Ammon's horn (tissue), 1 donor: ENCODE results near the gene ZC3H11A.
"Not testable (repeated sequence)": the region's sequence is repeated elsewhere in the genome, so short reads cannot be mapped to it uniquely, and the experiment has no call there.

Experiments used
- DNase-seq: peaks from one replicate; pipeline ENCODE4 v3.0.0-alpha.2; 2016; ENCODE audit warnings: low spot score

ZC3H11A gene

DNA sequence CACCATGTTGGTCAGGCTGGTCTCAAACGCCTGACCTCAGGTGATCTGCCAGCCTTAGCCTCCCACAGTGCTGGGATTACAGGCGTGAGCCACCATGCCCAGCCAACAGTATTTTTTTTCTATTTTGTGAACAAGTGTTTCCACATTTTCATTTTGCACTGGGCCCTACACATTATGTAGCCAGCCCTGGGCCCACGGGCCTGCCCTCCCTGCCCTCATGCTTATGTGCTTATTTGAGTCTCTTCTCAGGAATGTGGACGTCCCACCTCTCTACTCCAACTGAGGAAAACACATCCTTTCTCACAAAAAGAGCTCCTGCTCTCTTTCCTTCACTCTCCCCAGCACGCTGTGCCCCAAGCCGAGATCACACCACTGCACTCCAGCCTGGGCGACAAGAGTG is 13.5 kb upstream of the ZC3H11A start:
- no peak for DNase-seq

DNA sequence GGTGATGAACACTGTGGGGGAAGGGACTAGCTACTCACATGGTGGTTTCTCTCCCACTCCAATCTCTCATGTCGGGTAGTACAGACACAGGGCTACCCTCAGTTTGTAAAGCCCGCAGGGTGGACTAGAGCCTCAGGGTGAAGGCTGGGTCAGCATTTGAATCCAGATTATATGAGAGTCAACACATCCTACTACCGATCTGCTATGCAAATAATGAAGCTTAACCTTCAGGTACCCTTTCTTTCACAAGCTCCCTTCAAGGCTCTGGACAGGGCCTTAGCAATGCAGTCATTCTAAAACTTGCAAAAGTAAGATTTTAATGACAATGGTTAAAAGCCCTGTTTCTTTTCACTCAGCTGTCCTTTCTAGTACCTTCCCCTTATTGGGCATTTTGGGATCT is 5.5 kb upstream of the ZC3H11A start:
- no peak for DNase-seq

DNA sequence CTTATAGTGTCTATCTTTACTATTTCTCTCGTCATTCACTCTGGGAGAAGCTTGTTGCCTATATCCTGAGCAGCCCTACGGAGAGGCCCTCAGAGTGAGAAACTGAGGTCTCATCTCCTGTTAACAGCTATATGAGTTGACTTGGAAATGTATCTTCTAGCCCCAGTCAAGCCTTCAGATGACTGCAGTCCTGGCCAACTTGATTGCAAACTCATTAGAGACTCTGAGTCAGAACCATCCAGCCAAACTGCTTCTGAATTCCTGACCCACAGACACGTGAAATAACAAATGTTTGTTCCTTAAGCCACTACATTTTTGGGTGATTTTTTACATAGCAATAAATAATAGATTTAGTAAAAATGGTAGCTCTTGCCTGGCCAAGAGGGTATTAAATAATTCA is 3.9 kb upstream of the ZC3H11A start:
- DNase-seq = no peak

DNA sequence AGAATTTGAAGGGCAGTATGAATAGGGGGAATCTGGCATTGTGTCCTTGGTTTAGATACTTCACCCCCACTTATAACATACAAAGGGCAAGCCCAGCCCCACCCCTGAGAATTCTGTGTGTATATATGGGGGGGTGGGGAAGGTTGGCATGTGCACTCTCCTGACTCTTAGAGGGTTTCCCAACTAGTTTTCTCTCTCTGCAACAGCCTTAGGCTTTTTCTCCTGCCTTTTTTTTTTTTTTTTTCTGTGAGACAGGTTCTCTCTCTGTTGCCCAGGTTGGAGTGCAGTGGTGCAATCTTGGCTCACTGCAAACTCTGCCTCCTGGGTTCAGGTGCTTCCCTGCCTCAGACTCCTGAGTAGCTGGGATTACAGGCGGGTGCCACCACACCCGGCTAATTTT is 2.9 kb upstream of the ZC3H11A start:
- DNase-seq = no peak

DNA sequence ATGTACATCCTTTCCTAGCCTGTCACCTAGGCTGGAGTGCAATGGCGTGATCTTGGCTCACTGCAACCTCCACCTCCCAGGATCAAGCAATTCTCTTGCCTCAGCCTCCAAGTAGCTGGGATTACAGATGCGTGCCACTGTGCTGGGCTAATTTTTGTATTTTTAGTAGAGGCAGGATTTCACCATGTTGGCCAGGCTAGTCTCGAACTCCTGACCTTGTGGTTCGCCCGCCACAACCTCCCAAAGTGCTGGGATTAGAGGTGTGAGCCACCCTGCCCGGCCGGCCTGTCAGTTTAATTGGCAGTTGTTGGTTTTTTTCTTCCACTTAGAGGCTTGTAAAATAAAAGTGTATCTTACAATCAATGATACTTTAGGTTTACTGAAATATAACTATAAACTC is 1.9 kb upstream of the ZC3H11A start:
- not testable (repeated sequence) for DNase-seq

DNA sequence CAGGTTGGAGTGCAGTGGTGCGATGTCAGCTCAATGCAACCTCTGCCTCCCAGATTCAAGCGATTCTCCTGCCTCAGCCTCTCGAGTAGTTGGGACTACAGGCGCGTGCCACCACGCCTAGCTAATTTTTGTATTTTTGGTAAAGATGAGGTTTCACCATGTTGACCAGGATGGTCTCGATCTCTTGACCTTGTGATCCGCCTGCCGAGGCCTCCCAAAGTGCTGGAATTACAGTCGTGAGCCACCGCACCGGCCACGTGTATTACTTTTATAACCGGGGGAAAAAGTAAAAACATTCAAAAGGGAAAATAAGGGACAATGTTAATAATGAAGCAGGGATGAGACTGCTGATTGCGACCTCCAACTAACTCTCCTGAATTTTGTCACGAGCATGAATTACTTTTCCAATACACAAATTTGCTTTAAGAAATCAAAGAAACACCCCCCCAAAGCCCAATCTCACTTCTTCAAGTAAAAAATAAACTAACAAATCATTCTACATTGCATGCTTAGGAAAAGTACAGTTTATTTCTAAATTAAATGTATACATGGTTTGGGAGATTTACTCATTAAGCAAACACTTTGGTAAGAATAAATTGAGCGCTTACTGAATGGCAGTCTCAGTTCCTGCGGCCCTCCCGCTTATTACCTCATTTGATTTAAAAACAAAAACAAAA is 521 bp upstream of the ZC3H11A start:
- no peak for DNase-seq

DNA sequence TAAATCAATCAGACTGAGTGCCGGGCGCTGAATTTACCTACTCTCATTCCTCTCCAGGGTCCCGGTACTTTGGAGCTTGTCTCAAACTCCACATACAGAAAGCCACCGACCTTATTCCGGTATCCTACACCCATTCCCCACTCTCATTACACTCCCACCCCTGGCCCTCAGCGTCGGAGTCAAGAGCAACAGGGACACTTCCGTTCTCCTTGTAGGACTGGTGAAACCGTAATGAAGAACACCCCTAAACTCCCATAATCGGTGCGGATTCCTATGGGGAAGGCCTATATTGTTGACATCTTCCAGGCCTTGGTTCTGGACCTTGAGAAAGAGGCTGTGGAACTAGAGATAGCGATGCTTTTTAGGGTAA is 798 bp downstream of the ZC3H11A start:
- no peak for DNase-seq

DNA sequence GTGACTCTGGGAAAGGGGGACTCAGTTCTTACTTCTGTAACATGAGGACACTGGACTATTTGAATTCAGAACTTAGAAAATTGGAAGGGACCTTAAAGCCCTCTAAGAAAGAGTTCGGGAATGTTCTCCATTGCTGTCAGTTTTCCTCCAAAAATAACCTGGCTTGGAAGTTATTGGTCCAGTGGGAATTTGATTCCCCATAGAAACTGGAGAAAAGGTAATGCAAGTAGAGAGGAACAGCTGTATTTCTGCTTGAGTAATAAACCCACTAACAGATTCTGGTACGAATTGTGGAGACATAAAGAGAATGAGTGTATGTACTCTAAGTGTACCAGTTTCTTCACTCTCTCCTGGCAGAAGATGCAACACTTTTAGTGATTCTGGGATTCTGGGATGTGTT is 1.8 kb downstream of the ZC3H11A start:
- DNase-seq = no peak

DNA sequence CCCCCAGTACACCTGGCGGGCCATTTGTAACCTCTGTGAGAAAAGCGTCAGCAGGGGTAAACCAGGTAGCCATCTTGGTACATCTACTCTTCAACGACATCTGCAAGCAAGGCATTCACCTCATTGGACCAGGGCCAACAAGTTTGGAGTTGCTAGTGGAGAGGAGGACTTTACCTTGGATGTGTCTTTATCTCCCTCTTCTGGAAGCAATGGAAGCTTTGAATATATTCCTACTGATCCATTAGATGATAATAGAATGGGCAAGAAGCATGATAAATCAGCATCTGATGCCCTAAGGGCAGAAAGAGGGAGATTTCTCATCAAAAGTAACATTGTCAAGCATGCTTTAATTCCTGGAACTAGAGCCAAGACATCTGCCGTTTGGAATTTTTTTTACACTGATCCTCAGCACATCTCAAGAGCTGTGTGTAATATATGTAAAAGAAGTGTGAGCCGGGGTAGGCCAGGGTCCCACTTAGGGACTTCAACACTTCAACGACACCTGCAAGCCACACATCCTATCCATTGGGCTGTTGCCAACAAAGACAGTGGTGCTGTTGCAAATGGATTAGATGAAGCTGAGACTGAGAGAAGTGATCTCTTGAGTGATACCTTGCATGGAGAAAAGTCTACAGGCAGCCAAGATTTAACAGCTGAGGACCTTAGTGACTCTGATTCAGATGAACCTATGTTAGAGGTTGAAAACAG is 2.7 kb downstream of the ZC3H11A start:
- DNase-seq = no peak

DNA sequence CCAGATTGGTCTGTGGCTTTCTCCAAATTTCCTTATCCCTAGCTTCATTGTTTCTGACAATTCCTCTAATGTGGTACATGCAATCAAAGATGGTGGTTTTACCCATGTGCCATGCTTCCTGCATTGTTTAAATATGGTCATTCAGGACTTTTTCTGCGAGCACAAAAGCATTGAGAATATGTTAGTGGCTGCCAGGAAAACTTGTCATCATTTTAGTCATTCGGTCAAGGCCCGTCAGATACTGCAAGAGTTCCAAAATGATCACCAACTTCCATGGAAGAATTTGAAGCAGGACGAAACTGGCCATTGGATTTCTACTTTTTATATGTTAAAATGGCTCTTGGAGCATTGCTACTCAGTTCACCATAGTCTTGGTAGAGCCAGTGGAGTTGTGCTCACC is 3.7 kb downstream of the ZC3H11A start:
- DNase-seq = no peak

DNA sequence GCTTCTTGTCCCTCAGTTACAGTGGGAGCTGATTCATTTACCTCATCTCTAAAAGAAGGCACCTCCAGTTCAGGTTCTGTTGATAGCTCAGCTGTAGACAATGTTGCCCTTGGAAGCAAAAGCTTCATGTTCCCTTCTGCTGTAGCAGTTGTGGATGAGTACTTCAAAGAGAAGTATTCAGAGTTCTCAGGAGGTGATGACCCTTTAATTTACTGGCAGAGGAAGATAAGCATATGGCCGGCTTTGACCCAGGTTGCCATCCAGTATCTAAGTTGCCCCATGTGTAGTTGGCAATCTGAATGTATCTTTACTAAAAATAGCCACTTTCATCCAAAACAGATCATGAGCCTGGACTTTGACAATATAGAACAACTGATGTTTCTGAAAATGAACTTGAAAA is 4.5 kb downstream of the ZC3H11A start:
- DNase-seq = no peak

DNA sequence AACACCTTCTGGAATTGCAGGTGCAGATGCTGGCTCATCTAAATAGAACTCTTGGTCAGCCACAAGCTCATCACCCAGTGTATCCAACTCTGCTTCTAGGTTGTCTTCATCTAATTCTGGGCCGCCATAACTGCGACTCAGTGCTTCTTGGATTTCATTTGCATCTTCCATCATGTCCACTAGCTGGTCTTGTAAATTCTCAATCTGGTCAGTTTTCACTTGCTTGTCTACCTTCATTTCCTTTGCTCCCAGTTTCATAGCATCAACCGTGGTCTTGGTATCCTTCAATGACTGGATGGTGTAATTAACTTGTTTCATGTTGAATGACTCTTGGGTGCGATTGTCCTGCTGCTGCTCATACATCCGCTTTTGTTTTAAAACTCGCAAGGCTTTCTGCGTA is 10.3 kb downstream of the ZC3H11A start:
- no peak for DNase-seq

DNA sequence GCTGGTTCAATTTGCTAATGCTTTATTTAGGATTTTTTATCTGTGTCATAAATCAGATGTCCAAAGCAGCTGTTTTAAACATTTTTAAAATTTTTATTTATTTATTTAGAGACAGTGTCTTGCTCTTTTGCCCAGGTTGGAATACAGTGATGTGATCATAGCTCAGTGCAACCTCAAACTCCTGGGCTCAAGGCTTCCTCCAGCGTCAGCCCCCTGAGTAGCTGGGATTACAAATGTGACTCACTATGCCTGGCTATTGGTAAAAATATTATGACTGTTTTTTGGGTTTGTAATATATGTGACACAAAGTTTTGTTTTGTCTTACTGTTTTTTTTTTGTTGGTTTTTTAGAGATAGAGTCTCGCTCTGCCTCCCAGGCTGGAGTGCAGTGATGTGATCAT is 11.8 kb downstream of the ZC3H11A start:
- no peak for DNase-seq

DNA sequence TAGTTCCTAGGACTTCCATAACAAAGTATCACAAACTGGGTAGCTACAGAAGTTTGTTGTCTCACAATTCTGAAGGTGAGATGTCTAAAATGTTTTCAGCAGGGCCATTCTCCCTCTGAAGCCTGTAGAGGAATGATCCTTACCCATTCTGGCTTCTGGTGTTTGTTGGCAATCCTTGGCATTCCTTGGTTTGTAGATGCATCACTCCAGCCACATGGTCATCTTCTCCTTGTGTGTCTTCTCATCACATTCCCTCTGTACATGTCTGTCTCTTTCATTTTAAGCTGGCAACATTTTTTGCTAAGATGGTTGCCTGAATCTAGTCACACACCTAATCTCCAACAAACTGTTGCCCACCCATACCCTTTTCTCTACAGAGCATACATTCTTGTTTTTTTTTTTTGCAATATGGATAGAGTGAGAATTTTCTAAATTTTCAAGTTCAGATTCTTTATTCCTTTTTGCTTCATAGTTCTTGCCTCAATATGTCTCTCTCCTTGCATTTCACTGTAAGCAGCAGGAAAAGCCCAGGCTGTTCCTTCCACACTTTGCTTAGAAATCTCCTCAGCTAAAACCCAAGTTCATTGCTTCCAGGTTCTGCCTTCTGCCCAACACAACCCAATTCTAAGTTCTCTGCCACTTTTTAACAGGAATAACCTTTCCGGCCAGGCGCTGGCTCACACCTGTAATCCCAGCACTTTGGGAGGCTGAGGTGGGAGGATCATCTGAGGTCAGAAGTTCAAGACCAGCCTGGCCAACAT is 18.3 kb downstream of the ZC3H11A start:
- no peak for DNase-seq

DNA sequence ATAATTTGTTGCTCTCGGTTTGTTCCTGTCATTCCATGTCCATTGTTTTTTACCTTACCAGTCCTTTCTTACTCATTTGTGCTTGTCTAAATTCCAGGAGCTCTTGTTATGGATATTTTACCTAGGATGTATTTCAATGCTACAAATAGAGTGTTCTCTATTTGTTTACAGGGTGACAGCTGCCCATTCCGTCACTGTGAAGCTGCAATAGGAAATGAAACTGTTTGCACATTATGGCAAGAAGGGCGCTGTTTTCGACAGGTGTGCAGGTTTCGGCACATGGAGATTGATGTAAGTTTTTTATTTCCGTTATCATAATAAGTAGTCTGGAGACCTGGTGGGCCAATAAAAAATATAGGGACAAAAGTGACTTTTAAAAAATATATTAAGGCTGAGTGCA is 23.0 kb downstream of the ZC3H11A start:
- no peak for DNase-seq

DNA sequence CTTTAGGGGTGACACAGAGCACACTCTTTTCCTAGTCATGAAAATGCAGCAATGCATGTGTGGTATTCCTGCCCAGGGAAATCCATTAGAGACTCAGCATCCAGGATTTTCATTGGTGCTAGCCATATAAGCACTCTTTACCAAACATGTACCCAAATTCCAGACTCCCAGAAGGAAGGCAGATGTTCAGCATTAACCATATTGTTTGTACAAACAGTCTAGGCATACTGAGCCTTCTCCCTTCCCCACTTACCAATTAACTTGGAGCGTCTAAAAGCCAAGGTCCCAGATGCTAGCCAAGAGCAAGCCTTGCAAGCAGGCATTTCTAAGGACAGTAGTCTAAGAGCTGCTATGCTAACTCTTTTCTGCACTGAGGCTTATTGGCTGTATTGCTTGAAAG is 27.9 kb downstream of the ZC3H11A start:
- no peak for DNase-seq

DNA sequence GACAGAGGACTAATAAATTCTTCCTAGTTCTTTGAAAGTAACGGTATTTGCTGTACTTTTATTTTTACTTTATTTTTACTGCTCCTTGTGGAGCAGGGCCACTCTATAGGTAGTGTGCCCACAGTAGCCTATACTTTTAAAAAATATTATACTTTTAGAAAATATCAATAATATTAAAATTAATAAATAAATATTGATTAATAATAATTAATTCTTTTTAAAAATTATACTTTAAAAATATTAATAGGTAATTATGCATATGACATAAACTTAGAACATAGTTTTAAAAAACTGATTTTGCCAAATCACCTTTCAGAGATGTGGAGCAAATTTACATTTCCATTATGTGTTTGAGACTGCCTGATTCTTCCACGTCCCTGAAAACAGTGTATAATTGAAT is 30.8 kb downstream of the ZC3H11A start:
- DNase-seq = no peak

DNA sequence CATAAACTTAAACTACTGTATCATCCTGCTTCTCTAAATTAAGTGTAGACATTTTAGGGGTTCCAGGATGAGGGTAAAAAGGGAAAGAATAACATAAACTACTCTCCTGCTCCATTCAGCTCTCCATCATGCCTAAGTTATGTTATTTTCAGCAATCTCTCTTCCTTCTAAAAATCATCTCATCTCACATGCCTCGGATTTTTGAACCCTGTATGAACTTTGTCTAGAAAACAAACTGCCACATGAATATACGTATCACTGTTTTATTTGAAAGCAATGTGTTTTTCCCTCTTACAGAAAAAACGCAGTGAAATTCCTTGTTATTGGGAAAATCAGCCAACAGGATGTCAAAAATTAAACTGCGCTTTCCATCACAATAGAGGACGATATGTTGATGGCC is 32.6 kb downstream of the ZC3H11A start:
- no peak for DNase-seq

DNA sequence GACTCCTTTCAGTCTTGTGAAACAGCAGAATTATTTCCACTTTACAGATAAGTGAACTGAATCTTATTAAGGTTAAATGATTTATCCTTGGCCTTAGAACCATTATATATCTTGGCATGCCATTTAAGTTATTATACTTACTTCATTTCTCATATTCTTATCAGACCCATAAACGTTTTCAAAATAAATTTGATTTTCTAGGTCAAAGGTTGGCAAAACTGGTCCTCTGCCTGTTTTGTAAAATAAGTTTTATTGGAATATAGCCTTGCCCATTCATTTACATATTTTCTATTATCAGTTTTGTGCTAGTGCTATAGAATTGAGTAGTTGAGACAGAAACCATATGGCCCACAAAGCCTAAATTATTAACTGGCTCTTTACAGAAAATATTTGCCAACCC is 33.1 kb downstream of the ZC3H11A start:
- no peak for DNase-seq

DNA sequence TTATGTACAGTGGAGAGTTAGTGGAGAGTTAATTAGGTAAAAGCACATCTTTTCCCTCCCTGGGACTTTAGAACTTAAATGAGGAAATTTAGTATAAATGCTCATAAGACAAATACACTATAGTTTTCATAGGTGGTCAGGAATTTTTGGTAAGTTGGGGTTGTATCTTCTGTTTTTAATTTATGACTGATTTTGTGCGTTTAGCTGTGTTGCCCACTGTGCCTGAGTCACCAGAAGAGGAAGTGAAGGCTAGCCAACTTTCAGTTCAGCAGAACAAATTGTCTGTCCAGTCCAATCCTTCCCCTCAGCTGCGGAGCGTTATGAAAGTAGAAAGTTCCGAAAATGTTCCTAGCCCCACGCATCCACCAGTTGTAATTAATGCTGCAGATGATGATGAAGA is 33.8 kb downstream of the ZC3H11A start:
- DNase-seq = not testable (repeated sequence)

DNA sequence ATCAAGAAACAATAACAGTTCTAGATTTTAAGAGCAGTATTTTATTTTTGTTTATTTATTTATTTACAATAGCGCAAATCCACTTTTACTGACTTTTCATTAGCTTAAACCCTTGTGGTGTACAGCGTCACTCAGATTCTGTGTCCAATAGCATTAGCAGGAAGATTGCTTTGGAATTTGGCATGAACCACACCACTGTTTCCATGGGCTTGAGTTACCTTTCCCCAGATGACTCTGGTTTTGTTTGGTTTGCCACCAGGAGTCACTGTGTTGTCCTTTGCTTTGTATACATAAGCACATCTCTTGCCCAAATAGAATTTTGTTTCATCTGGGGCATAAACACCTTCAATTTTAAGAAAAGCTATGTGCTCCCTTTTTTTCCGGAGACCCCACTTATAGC is 40.1 kb downstream of the ZC3H11A start:
- DNase-seq = no peak

DNA sequence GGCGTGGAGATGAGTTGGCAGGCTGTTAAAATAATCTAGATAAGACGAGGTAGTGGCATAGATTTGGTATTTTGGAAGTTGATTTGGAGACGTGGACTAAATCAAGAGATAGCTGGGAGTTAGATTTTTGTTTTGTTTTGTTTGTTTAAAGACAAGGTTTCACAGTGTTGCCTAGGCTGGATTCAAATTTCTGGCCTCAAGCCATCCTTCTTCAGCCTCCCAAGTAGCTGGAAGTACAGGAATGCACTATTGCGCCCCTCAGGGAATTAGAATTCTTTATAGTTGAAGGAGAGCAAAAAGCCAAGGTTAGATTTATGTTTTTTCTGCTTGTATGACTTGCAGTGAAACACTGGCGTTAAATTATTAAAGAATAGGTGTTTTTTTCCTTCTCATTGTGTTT is 43.7 kb downstream of the ZC3H11A start:
- no peak for DNase-seq

DNA sequence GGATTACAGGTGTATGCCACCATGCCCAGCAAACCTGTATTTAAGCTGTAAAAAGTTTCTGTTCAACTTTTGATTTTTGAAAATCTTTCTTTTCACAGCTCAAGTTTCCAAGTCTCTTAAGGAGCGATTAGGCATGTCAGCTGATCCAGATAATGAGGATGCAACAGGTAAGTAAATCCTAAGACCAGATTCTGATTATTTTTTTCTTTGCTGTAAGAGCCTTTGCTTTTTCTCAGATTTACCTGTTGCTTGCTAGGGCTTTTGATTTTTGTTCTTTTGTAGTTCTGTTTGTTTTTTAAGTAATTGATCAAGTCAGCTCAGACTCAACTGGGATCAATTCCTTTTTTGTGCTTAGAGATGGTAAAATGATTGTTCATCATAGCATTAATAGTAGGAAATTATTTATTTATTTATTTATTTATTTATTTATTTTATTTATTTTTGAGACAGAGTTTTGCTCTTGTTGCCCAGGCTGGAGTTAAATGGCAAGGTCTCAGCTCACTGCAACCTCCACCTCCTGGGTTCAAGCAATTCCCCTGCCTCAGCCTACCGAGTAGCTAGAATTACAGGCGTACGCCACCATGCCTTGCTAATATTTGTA is 44.9 kb downstream of the ZC3H11A start:
- no peak for DNase-seq
